ENCODE measurements around the gene CWC27.

Gene CWC27

DNA sequence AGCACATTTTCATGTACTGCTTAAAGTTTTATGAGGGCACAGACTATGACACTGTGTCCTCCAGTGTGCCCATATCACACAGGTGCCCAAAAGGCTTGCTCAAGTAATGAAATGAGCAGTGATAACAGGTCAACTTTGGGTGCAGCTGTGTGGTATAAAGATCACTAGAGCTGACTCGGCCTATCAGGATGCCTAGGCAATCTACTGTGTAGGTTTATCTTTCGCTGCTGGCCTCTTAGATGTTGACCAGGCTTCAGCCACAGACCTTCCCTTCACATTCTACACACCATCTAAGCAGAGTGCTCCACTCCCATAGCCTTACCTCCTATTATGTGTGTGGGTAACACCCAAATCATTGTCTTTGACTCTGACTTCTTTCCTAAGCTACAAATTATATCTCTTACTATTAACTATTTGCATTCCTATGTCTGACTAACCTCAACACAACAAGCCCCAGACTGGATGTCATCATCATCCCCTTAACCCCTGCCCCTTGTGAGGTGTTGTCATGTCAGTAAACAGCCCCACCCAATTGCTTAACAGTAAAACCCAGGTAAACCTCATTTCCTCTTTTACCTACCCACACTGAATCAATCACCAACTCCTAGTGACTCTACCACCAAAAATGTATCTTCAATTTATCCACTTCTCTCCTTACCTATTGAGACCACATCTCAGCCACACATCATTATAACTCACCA lies 2.8 kb upstream of the CWC27 start:
- TF ChIP-seq, protein P1, sequence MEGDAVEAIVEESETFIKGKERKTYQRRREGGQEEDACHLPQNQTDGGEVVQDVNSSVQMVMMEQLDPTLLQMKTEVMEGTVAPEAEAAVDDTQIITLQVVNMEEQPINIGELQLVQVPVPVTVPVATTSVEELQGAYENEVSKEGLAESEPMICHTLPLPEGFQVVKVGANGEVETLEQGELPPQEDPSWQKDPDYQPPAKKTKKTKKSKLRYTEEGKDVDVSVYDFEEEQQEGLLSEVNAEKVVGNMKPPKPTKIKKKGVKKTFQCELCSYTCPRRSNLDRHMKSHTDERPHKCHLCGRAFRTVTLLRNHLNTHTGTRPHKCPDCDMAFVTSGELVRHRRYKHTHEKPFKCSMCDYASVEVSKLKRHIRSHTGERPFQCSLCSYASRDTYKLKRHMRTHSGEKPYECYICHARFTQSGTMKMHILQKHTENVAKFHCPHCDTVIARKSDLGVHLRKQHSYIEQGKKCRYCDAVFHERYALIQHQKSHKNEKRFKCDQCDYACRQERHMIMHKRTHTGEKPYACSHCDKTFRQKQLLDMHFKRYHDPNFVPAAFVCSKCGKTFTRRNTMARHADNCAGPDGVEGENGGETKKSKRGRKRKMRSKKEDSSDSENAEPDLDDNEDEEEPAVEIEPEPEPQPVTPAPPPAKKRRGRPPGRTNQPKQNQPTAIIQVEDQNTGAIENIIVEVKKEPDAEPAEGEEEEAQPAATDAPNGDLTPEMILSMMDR (IDR thresholded peaks at IDR 0.05; ENCODE audit: low read depth, low read length) = no peak
- no peak overlapping the region for H3K4me3 ChIP-seq (ENCODE audit: low read depth, low read length)

DNA sequence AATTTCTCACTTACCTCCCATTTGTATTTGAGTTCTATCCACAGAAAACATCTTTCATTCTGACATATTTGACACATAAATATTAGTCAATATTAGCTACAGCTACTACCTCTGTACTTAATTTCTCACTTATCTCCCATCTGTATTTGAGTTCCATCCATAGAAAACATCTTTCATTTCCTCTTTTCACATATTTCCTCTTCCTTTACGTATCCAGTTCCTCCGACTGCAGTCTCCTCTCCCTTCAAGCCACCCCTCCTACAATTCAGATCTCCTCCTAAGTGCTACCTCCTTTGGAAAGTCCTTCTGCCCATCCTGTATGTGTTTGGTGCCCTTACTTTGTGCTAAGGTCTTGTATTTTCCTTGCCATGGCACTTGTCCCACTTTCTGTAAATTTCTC lies 1.8 kb upstream of the CWC27 start:
- TF ChIP-seq, protein P1 (IDR thresholded peaks at IDR 0.05; ENCODE audit: low read depth, low read length) = no peak
- H3K4me3 ChIP-seq (ENCODE audit: low read depth, low read length) = peak overlapping the region; percentile 98

DNA sequence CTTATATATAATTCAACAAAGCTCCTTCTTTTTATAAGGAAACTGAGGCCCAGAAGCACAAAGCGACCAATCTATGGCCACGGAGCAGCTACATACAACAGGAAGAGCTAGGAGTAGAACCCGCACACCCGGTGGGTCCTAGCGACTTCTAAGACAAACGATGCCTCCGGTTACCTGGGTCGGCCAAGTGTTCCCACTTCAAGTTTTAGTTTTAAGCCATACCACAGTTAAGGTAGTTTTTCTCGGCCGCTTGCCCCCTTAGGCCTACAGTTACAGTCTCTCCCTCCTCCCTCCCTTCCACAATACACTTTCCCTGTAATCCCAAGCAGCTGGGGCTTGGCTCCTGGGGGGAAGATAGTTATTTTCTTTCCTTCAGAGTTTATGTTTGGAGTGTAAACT lies 772 bp upstream of the CWC27 start:
- H3K4me3 ChIP-seq (ENCODE audit: low read depth, low read length) = peak overlapping the region; percentile 98
- TF ChIP-seq, protein P1 (IDR thresholded peaks at IDR 0.05; ENCODE audit: low read depth, low read length) = no peak

DNA sequence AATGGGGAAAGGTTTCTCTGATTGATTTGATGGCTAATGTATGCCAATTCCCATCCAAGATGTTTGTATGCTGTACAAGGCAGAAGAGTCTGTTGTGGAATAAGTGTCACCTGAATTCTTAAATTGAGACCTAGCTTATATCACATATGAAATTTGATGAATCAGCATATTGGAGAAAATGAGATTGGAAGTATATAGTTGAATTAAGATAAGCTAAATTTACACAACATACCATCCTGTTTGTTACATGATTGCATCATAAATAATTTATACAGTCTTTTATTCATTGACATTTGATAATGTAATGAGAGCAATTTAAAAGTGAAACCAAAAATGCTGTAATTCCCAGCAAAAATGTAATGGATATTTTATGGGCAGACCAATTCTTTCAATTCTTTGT lies 1.1 kb downstream of the CWC27 start:
- TF ChIP-seq, protein P1 (IDR thresholded peaks at IDR 0.05; ENCODE audit: low read depth, low read length) = no peak
- peak overlapping the region; percentile 98 for H3K4me3 ChIP-seq (ENCODE audit: low read depth, low read length)

DNA sequence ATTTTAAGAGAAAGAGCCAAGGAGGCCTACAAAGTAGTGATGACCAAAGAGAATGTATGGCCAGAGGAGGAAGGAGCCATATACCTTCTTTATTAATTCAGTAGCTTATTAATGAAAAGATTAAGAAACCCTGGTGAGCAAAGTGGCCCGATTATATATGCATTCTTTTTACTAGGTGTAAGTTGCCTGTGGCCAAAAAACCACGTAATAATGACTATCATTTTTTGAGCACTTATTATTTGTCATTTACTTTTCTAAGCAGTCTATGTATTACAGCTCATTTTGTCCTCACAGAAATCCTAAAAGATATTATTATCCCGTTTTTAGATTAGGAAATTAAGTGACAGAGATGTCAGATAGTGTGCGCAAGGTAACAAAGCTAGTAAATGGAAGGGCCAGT lies 3.0 kb downstream of the CWC27 start:
- TF ChIP-seq, protein P1 (IDR thresholded peaks at IDR 0.05; ENCODE audit: low read depth, low read length) = no peak
- H3K4me3 ChIP-seq (ENCODE audit: low read depth, low read length) = no peak overlapping the region

DNA sequence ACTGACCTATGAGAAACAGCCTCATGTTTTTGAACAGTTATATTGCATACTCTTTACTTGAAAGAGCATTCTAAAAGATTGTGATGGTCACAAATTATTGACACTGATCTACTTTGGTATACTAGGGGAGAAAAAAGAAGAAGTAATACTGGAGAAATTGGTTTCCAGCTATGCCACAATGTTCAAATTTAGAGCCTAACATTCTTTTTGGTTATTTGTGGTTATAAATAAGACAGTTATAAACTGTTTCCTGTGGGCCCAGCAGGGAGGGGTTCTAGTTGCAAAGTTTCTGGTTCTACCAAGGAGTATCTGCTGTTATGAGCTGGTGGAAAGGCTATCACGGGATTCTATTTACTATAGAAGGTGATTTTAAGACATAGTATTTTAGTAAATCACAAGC lies 4.8 kb downstream of the CWC27 start:
- no peak overlapping the region for H3K4me3 ChIP-seq (ENCODE audit: low read depth, low read length)
- TF ChIP-seq, protein P1 (IDR thresholded peaks at IDR 0.05; ENCODE audit: low read depth, low read length) = no peak

DNA sequence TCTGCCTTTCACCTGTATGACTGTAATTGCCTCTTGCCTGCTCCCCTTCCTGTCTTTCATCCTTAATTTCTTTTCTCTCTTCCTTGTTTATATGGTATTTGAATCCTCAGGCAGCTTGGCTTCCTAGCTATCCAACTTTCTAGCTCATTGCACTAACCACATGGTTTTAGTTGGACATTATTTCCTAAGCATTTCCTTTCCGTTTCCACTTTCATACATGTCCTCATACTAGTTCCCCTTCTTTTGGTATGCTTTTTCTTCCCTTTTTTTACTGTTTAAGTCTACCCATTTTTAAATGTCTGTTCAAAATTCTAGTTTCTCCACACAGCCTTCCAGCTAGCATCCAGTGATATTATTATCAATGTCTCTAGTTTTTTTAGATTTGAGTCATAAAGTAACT lies 6.6 kb downstream of the CWC27 start:
- H3K4me3 ChIP-seq (ENCODE audit: low read depth, low read length) = no peak overlapping the region
- TF ChIP-seq, protein P1 (IDR thresholded peaks at IDR 0.05; ENCODE audit: low read depth, low read length) = no peak
